Lung (tissue), 12 donors: ENCODE measurements around the gene OR13C5. TPM values are rescaled to one million over a fixed set of nuclear protein-coding genes. Genes with fewer than 3 reads are reported as not detected.

ENCODE experiments used
- ATAC-seq: fragments of 200-7000 bp; cut with Tn5 transposase; one replicate; pipeline ENCODE4 v1.9.1; 2020; ENCODE audit warnings: moderate number of reproducible peaks; ENCODE audit not compliant: insufficient read depth, low FRiP score
- DNase-seq, 3 donors: peaks; one replicate each; pipeline ENCODE4 v3.0.0-alpha.2; 2013 to 2017
- H3K27ac ChIP-seq, 2 donors: one replicate each; pipeline ENCODE4 v1.5.1; 2013; ENCODE audit warnings: mild to moderate bottlenecking in 2 of 2, moderate library complexity in 2 of 2, control low read depth in 1 of 2, inconsistent platforms in 1 of 2, low read depth in 1 of 2, low read length in 1 of 2
- H3K27me3 ChIP-seq, 3 donors: one replicate each; pipeline ENCODE4 v1.5.1; 2013; ENCODE audit warnings: low read length in 2 of 3; ENCODE audit not compliant: control insufficient read depth in 3 of 3, insufficient read depth in 3 of 3
- H3K36me3 ChIP-seq, 4 donors: one replicate each; pipeline ENCODE4 v1.5.1; 2013; ENCODE audit warnings: low read length in 4 of 4, mild to moderate bottlenecking in 1 of 4, moderate library complexity in 1 of 4; ENCODE audit not compliant: control insufficient read depth in 4 of 4, insufficient read depth in 4 of 4
- H3K4me1 ChIP-seq, 5 donors: one replicate each; pipeline ENCODE4 v1.5.1; 2013; ENCODE audit warnings: low read length in 5 of 5, mild to moderate bottlenecking in 2 of 5, moderate library complexity in 1 of 5; ENCODE audit not compliant: control insufficient read depth in 5 of 5, insufficient read depth in 5 of 5
- H3K4me3 ChIP-seq: one replicate; pipeline ENCODE4 v1.5.1; 2013; ENCODE audit warnings: mild to moderate bottlenecking, control low read depth, moderate library complexity
- H3K9ac ChIP-seq, 2 donors: one replicate each; pipeline ENCODE4 v1.5.1; 2013; ENCODE audit warnings: low read length in 2 of 2, control low read depth in 1 of 2; ENCODE audit not compliant: insufficient read depth in 1 of 2
- H3K9me3 ChIP-seq, 4 donors: one replicate each; pipeline ENCODE4 v1.5.1; 2013; ENCODE audit warnings: low read length in 3 of 4, mild to moderate bottlenecking in 1 of 4, moderate library complexity in 1 of 4; ENCODE audit not compliant: control insufficient read depth in 4 of 4, insufficient read depth in 3 of 4
- CTCF ChIP-seq: IDR thresholded peaks from 2 replicates; pipeline ENCODE4 v1.5.1; 2012; ENCODE audit warnings: mild to moderate bottlenecking; ENCODE audit errors: control extremely low read depth, extremely low read depth
- WGBS, 2 donors: extraction: QIAGEN DNeasy Blood & Tissue Kit; methylation state at CpG; one replicate each; pipeline ENCODE4 v1.1.7; 2013; 5-methylcytosine and 5-hydroxymethylcytosine counted together
- polyA plus RNA-seq, 2 donors: library from polyadenylated mRNA; stranded (reverse); fragments of 200-250 nt; gene quantifications; one replicate each; pipeline ENCODE4 v1.2.1, GENCODE V29; 2013
- total RNA-seq, 2 donors: library from RNA; depleted of rRNA in 1 of 2; stranded (reverse); fragments of >200 nt in 1 of 2; gene quantifications; one replicate each; pipeline ENCODE4 v1.2.1, GENCODE V29; 2014 to 2021
- donor health status: control.
- donor health status: control.
- donor health status: Bipolar disorder and iron deficiency.
- donor health status: healthy.
- donor health status: DM: yes; HTN: yes; CAD: no.

The OR13C5 gene
- total and polyA plus RNA-seq, 4 donors, result not detected

DNA sequence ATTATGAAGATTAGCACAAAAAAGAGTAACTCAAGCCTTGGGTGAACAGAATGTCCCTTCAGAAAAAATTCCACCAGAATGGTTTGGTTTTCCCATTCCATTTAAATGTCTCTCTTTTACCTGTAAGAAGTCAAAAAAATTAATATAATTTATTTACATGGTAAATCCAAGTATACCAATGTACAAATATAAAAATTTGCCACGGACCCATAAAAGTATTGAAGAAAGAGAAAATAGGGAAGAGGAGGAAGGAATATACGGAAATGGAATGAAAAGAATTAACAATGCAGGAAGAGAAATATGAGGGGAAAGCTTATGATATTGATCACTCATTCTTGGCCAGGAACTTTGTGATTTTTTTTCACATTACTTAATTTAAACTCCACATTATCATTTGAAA lies 18.9 kb upstream of the OR13C5 start, which contains the start of gene OR13C9:
Gene OR13C9 (minus strand): TSS at position 101 of the 400 bp plus-strand sequence. CDS start 0 bp downstream, at position 101.
- ATAC-seq (no peak), DNase-seq (no peak)
- H3K9me3 ChIP-seq, result no peaks in the 10 kb centered on the region
- WGBS, 2 donors, result 79 to 83% methylated on average over 2 of the region's 2 CpGs
- no peak within 1 kb of the TSS for H3K4me3 ChIP-seq
- no peak for TF ChIP-seq CTCF
- no peak within 1 kb of the TSS for H3K27ac ChIP-seq
- no peaks in the 10 kb centered on the region for H3K27me3 ChIP-seq
- H3K36me3 ChIP-seq, result no peaks in the 10 kb centered on the region
- H3K4me1 ChIP-seq, result no peaks in the 10 kb centered on the region
- H3K9ac ChIP-seq, result no peak within 1 kb of the TSS

GRCh38 chr9:104617418-104617817 lies 18.2 kb upstream of the OR13C5 start:
- no peaks in the 10 kb centered on the region for H3K9me3 ChIP-seq
- no peak for TF ChIP-seq CTCF
- H3K27me3 ChIP-seq, result no peaks in the 10 kb centered on the region
- ATAC-seq (no peak), DNase-seq (no peak)
- no peaks in the 10 kb centered on the region for H3K4me1 ChIP-seq
- H3K4me3 ChIP-seq, result no peak overlapping the region
- no peak overlapping the region for H3K9ac ChIP-seq
- H3K36me3 ChIP-seq, result no peaks in the 10 kb centered on the region
- no peak overlapping the region for H3K27ac ChIP-seq

DNA sequence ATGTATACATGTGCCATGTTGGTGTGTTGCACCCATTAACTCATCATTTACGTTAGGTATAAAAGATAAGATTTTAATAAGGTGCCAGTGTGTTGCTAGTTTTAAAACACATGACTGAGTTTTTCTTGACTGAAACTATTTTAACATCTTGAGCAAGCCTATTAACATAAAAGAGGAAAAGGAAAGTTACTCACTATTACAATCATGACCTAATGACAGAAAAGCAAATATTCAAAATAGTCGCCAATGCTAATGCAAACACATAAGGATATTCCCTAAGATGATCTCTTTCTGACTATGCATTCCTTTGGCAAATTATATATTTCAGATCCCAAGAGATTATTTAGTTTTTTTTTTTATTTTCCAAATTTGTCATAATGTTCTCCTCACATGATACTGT lies 12.0 kb upstream of the OR13C5 start:
- TF ChIP-seq CTCF, result no peak
- H3K9ac ChIP-seq, result no peak overlapping the region
- WGBS, 2 donors, result 79 to 87% methylated on average over 2 of the region's 2 CpGs

GRCh38 chr9:104608336-104608735 lies 9.1 kb upstream of the OR13C5 start:
- H3K4me1 ChIP-seq, result no peaks in the 10 kb centered on the region
- DNase-seq (peak in 1 of 3 donors; percentile 1), ATAC-seq (no peak)
- no peaks in the 10 kb centered on the region for H3K9me3 ChIP-seq
- H3K9ac ChIP-seq, result no peak overlapping the region
- 43 to 57% methylated on average over 1 of the region's 1 CpG for WGBS, 2 donors
- TF ChIP-seq CTCF, result no peak
- no peak overlapping the region for H3K27ac ChIP-seq
- no peaks in the 10 kb centered on the region for H3K36me3 ChIP-seq
- H3K27me3 ChIP-seq, result no peaks in the 10 kb centered on the region
- no peak overlapping the region for H3K4me3 ChIP-seq

More for the DNA sequence above, 12.0 kb upstream of the OR13C5 start:
- no peaks in the 10 kb centered on the region for H3K9me3 ChIP-seq
- H3K27me3 ChIP-seq, result no peaks in the 10 kb centered on the region
- no peaks in the 10 kb centered on the region for H3K36me3 ChIP-seq
- H3K4me1 ChIP-seq, result no peaks in the 10 kb centered on the region
- ATAC-seq (no peak), DNase-seq (no peak)
- no peak overlapping the region for H3K27ac ChIP-seq
- no peak overlapping the region for H3K4me3 ChIP-seq
